SKM-1 treated with dmso at 0.1 percent for 144 hours (cell line): ENCODE measurements around the gene ITIH2.

Experiments
- DNase-seq: peaks from one replicate; lab custom pipeline; 2025; ENCODE audit not compliant: unreplicated experiment; lab: John Stamatoyannopoulos, UW

The ITIH2 gene

GRCh38 chr10:7792541-7792940 lies 89.4 kb downstream of the ITIH2 start:
- no peak for DNase-seq

- DNase-seq = no peak
Observed at GRCh38 chr10:7794251-7795026, 91.3 kb downstream of the ITIH2 start.

GRCh38 chr10:7795605-7796004 lies 92.5 kb downstream of the ITIH2 start:
- no peak for DNase-seq

GRCh38 chr10:7797582-7797981 lies 94.5 kb downstream of the ITIH2 start:
- no peak for DNase-seq
